ENCODE results near the gene PTMA.
"Not testable (repeated sequence)": the region's sequence is repeated elsewhere in the genome, so short reads cannot be mapped to it uniquely, and the experiment has no call there.

PTMA gene

DNA sequence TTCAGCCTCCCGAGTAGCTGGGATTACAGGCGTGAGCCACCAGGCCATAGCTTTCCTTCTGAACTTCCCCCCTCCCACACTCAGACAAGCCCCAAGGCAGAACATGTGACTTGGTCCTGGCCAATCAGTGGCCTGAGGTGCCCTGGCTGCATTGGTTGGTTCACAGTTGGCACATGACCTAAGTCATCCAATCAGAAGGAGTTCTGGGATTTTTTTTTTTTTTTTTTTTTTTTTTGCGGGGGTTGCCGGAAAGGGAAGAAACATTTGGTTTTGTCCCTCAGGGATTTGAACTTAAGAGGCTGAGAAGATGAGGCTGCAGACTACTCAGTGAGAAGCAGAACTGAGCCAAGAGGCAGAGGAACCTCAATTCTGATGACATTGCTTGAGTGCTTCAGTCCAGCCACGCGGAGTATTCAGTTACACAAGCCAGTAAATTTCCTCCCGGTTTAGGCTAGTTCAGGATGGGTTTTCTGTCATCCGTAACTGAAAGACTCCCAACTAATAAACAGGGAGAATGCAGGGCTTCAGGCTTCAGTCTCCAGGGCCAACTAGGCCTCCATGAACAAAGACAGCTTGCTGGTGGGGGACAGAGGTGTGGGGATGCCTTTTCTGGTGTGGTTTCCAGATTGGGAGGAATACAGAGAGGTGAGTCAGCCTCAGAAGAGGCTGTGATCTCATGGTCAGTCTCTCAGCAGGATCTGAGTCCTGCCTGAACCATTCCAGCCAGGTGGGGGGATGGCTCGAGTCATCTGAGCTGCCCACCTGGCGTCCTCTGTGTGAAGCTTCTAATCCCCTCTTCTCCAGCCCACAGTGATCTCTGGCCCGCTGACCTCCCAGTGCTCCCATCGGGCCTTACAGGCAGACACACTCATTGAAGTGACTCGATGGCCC lies 9.2 kb downstream of the PTMA start:
- DNase-seq = peak; percentile 57

DNA sequence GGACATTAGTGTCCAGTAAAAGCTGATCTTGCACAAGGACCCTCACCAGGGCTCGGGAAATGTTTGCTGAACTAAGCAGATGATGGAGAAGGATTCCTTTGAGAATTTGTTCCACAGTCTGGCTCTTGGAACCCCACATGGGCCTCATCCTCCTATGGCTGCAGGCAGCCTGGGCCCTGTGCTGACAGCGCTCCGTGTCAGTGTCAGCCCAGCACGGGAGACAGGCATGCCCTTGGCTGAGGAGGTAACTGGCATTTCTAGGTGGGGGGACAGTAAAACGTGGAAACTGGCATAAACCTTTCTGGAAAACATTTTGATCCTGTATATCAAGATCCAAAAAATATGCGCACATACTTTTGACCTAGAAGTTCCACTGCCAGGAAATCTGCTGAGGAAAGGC lies 10.5 kb downstream of the PTMA start:
- DNase-seq = no peak

DNA sequence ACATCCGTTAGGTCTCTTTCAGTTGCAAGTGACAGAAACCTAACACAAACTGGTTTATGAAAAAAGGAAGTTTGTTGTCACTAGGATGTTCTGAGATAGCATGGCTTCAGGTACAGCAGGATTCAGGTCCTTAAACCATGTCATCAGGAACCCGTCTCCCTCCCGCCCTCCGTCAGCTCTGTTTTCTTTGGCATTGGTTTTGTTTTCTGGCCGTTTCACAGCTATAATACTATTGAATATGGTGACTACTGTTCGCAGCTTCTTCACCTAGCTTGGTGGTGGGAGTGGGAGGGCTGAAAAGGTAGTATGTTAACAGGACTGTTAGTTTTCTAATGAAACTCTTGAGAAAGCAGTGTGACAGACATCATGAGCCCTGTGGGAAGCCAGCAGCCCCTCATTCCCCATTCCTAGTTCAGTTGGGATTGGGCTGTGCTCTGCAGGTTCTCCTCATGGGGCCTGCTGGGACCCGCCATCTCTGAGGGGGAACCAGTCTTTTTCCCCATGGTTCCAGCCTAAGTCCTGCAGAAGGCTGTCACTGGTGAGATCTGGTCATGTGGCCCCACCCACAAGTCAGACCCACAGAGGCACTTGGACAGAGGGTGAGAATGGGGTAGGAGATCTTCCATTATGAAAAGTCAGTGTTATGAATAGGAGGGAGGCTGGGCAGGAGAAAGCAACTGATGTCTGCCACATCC lies 12.1 kb downstream of the PTMA start:
- no peak for DNase-seq

- no peak for DNase-seq
Observed at GRCh38 chr2:231720987-231721966, 13.0 kb downstream of the PTMA start.

DNA sequence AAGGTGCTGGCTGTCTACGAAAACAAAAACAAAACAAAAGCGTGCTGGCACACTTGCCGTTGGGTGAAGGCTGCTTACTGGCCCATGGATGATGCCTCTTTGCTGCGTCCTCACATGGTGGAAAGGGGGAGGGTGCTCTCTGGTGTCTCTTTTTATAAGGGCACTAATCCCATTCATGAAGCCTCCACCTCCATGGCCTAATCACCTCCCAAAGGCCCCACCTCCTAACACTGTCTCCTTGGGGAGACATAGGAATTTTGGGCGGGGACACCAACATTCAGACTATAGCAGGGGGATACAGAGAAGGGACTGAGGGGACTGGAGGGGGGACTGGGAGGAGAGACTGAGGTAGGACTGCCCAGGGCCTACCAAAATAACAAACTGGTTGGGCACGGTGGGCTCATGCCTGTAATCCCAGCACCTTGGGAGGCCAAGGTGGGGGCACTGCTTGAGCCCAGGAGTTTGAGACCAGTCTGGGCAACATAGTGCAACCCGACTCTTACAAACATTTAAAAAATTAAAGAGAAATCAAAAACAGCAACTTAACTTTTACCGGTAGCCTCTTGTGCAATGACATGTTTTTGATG lies 14.5 kb downstream of the PTMA start:
- no peak for DNase-seq

DNA sequence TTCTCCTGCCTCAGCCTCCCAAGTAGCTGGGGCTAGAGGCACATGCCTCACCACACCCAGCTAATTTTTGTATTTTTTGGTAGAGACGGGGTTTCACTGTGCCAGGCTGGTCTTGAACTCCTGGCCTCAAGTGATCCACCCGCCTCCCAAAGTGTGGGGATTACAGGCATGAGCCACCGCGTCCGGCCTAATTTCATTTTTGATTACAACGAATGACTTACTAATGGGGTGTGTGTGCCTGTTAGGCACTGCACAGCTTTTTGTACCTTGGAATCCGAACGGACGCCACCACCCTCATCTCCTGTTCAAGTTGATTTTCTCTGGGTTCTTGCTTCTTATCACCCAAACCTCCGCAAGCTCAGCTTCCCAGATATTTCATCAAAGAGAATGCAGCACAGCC lies 17.2 kb downstream of the PTMA start:
- DNase-seq = no peak

DNA sequence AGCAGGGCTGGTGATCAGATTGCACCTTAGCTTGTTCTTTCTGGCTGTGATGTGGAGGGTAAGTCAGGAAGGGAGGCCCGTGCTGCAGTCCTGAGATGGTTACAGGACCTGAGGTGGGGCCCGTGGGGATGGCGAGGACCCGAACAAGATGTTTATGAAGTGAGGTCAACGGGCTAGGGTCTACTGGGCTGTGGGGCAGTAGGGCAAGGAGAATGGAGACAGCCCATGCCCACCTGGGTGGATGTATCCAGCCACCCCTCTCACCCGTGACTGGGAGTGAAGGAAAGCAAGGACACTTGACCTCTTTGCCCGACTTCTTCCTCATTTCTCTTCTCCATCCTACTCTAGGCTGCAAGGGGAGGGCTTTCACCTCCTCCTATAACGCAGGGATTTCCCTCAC lies 18.0 kb downstream of the PTMA start:
- no peak for DNase-seq

GRCh38 chr2:231727621-231728020 lies 19.3 kb downstream of the PTMA start:
- no peak for DNase-seq

DNA sequence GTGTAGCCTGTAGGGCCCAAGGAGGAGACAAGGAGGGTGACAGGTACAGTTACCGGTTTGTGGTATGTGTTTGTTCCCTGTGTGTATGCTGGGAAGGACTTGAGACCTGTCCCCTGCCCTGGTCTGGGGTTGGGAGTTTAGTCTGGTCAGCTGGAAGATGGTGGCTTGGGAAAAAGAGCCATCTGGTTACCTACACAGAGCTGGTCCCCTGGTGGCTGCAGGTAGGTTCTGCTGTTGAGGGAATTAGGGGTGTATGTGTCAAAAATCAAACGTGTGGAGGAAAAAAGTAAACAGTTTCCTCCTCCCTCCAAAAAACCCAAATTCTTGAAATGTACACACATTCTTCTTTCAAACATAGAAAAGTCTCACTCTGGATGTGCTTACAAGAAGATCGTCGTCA lies 24.3 kb downstream of the PTMA start:
- no peak for DNase-seq

- DNase-seq = no peak
Observed at GRCh38 chr2:231737761-231738160, 29.4 kb downstream of the PTMA start.

DNA sequence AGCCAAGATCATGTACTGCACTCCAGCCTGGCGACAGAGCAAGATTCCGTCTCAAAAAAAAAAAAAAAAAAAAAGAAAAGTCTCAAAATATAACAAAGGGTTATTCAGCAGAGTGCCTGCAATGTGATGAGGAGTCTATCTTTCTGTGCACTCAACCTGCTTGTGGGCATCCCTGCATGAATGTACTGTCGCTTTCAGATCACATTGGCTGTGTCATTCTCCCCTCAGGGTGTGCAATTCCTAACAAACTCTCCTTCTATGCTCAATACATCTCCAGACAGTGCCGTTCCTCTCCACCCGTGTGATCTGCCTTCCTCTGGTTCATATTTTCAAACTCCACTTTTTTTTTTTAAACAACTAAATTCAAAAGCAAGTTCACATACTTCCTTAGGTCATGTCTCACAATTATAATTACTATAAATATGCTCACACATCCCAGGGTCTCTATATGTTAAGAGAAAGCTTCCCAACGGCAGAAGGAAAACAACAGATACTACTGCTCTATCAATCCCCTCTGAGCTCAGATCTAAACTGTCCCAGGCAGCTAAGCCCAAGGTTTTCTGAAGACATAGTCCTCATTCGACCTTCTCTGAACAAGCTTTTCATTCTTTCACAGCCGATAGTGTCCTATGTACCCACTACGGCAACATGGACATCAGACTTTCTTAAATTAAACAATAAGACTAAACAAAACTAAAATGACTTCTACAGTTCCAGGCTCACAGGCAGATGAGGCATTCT lies 35.2 kb downstream of the PTMA start:
- no peak for DNase-seq

DNA sequence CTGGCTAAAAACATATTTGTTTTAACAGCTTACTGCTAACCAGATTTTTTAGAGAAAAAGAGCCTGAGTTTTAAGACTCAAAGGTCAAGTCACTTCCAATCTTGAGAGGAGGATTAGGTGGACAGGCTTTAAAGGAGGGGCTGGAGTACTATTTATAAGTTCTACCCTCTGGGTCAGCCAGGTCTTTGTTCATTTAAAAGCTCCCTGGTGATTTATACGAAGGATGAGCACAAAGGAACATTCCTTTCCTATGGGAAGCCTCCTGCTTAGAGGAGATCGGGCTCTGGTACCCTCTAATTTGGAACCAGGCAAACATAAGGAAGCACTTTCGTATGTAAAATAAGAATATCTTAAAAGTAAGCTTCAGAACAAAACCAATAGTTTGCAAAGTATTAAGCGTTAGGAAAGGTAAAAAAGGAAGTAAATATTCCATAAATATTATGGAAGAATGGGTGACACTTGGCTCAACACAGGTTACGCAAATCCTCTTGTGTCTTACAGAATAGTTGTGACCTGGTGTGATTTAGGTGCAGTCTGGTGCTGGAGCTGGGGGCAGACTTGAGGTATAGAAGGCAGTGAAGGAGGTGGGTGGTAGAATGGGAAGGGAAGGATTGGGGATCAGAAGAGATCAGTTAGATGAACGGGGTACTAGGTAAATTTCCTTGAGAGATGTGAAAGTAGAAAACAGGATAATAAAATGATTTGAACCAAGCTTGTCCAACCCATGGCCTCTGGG lies 37.1 kb downstream of the PTMA start:
- DNase-seq = no peak

GRCh38 chr2:231748153-231748896 lies 40.0 kb downstream of the PTMA start:
- DNase-seq = not testable (repeated sequence)

GRCh38 chr2:231749016-231749415 lies 40.7 kb downstream of the PTMA start:
- not testable (repeated sequence) for DNase-seq

DNA sequence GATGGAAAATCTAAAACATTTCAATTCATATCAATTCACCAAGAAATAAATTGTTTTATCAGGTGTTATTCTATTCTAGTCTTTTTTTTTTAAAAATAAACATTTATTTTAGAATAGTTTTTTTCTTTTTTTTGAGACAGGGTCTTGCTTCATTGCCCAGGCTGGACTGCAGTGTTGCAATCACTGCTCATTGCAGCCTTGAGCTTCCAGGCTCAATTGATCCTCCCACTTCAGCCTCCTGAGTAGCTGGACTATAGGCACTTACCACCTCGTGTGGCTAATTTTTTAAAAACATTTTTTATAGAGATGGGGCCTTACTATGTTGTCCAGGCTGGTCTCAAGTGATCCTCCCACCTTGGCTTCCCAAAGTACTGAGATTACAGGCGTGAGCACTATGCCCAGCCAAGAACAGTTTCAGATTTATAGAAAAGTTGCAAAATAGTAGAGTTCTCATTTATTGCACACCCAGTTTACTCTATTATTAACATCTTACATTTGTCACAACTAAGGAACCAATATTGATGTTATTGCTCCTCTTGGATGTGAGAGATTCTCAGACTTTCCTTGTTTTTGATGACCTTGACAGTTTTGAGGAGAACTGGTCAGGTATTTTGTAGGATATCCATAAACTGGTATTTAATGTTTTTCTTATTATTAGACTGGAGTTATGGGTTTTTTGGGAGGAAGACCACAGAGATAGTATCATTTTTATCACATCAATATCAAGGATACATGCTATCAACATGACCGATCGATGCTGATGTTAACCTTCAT lies 42.9 kb downstream of the PTMA start:
- DNase-seq = no peak

DNA sequence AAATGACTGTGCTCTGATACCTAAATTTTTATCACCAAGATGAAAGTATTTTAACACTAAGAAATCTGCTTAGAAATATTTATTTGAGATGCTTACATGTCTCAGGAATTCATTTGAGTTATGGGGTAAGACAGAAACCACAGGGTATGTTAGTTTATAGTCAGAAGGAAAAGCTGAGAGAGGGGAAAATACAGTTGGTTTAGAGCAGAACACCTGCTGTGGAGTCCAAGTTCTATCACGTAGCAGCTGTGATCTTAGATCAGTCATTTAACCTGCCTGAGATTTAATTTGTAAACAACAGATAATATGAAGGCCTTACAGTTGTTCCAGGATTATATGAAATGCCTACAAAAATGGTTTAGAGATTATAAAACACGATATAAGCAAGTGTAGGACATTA lies 43.7 kb downstream of the PTMA start:
- DNase-seq = no peak

GRCh38 chr2:231761735-231762134 lies 53.4 kb downstream of the PTMA start:
- DNase-seq = no peak
